OCI-LY1 (cell line): ENCODE measurements around the gene ANKRD40CL.

Source experiments
- H2AFZ ChIP-seq: fragments of 200-600 bp; sonication (generic), shearing (Covaris generic); 2 replicates; pipeline ENCODE4 v1.6.0; 2014; ENCODE audit warnings: antibody characterized with exemption, mild to moderate bottlenecking, low read length
- H3F3A ChIP-seq: fragments of 200-600 bp; sonication (generic), shearing (Covaris generic); 2 replicates; pipeline ENCODE4 v1.6.0; 2014; ENCODE audit warnings: mild to moderate bottlenecking, antibody characterized with exemption, low read length, moderate library complexity; ENCODE audit not compliant: insufficient read depth
- H3K27ac ChIP-seq: fragments of 200-600 bp; sonication (generic); 2 replicates; pipeline ENCODE4 v1.5.1; 2014; ENCODE audit warnings: low read length, mixed run types, mild to moderate bottlenecking, low read depth; ENCODE audit not compliant: poor library complexity, severe bottlenecking
- H3K27me3 ChIP-seq: fragments of 200-600 bp; sonication (generic); 2 replicates; pipeline ENCODE4 v1.6.0; 2014; ENCODE audit warnings: antibody characterized with exemption, mild to moderate bottlenecking, low read length, moderate library complexity; ENCODE audit not compliant: insufficient read depth
- H3K36me3 ChIP-seq: fragments of 200-600 bp; sonication (generic); 2 replicates; pipeline ENCODE4 v1.6.1; 2014; ENCODE audit warnings: mild to moderate bottlenecking, antibody characterized with exemption, low read length, moderate library complexity, mixed read lengths; ENCODE audit not compliant: insufficient read depth
- H3K4me1 ChIP-seq: fragments of 200-600 bp; sonication (generic); 2 replicates; pipeline ENCODE4 v1.5.1; 2014; ENCODE audit warnings: mild to moderate bottlenecking, low read length, moderate library complexity; ENCODE audit not compliant: insufficient read depth, severe bottlenecking
- H3K4me2 ChIP-seq: fragments of 200-600 bp; sonication (generic), shearing (Covaris generic); 2 replicates; pipeline ENCODE4 v1.6.1; 2014; ENCODE audit warnings: low read length
- H3K4me3 ChIP-seq: fragments of 200-600 bp; sonication (generic); 2 replicates; pipeline ENCODE4 v1.5.1; 2014; ENCODE audit warnings: low read length, low read depth, mild to moderate bottlenecking, mixed read lengths; ENCODE audit not compliant: poor library complexity, severe bottlenecking
- H3K79me2 ChIP-seq: fragments of 200-600 bp; shearing (Covaris generic); 2 replicates; pipeline ENCODE4 v1.6.1; 2016; ENCODE audit warnings: mixed run types, low read length, mixed read lengths; ENCODE audit not compliant: insufficient read depth
- H3K9ac ChIP-seq: fragments of 200-600 bp; sonication (generic), shearing (Covaris generic); 2 replicates; pipeline ENCODE4 v1.6.1; 2014; ENCODE audit warnings: mild to moderate bottlenecking, low read length, mixed read lengths
- H3K9me2 ChIP-seq: fragments of 200-600 bp; sonication (generic), shearing (Covaris generic); 2 replicates; pipeline ENCODE4 v1.6.1; 2014; ENCODE audit warnings: low read depth, mild to moderate bottlenecking, low read length, mixed read lengths
- H3K9me3 ChIP-seq: fragments of 200-600 bp; shearing (Covaris generic); 2 replicates; pipeline ENCODE4 v1.6.1; 2014; ENCODE audit warnings: low read length, mixed read lengths
- H4K20me1 ChIP-seq: fragments of 200-600 bp; sonication (generic), shearing (Covaris generic); 2 replicates; pipeline ENCODE4 v1.6.0; 2016; ENCODE audit warnings: mild to moderate bottlenecking, low read length; ENCODE audit not compliant: insufficient read depth
- CTCF ChIP-seq: fragments of 200-600 bp; sonication (generic), shearing (Covaris generic); IDR thresholded peaks from 2 replicates; pipeline ENCODE4 v1.5.1; 2017; ENCODE audit warnings: mild to moderate bottlenecking, antibody characterized with exemption, low read length, moderate library complexity, mixed read lengths
- EZH2 ChIP-seq: fragments of 200-600 bp; sonication (generic), shearing (Covaris generic); IDR thresholded peaks from 2 replicates; pipeline ENCODE4 v1.8.0; 2017; ENCODE audit warnings: borderline replicate concordance, mixed run types, mild to moderate bottlenecking, antibody characterized with exemption, low read length, moderate library complexity, mixed read lengths

ANKRD40CL gene

GRCh38 chr17:50802609-50803571, 35.6 kb upstream of the ANKRD40CL start:
- no peak for TF ChIP-seq EZH2
- no peak for TF ChIP-seq CTCF
- Histone ChIP-seq H4K20me1 (no peaks in the 10 kb centered on the region), H3K27ac (no peak overlapping the region), H2AFZ (no peak overlapping the region), H3K9ac (no peak overlapping the region), H3F3A (no peaks in the 10 kb centered on the region), H3K27me3 (peaks cover 4% of the 10 kb centered on the region; the same call in 1 of the 2 replicates), H3K9me3 (no peaks in the 10 kb centered on the region), H3K79me2 (no peaks in the 10 kb centered on the region), H3K4me3 (no peak overlapping the region), H3K4me1 (no peaks in the 10 kb centered on the region), H3K4me2 (no peak overlapping the region), H3K36me3 (no peaks in the 10 kb centered on the region), H3K9me2 (no peaks in the 10 kb centered on the region)

GRCh38 chr17:50800196-50800700, 32.9 kb upstream of the ANKRD40CL start:
- TF ChIP-seq CTCF (no peak), EZH2 (no peak)
- H3K4me3 ChIP-seq: no peak overlapping the region
- no peaks in the 10 kb centered on the region for H3K4me1 ChIP-seq
- no peak overlapping the region for H2AFZ ChIP-seq
- no peaks in the 10 kb centered on the region for H3K79me2 ChIP-seq
- H3K27me3 ChIP-seq: peaks cover 4% of the 10 kb centered on the region; the same call in 1 of the 2 replicates
- no peaks in the 10 kb centered on the region for H3K9me3 ChIP-seq
- no peaks in the 10 kb centered on the region for H3F3A ChIP-seq
- H3K27ac ChIP-seq: no peak overlapping the region
- no peaks in the 10 kb centered on the region for H3K36me3 ChIP-seq
- H3K9ac ChIP-seq: no peak overlapping the region
- no peak overlapping the region for H3K4me2 ChIP-seq
- H4K20me1 ChIP-seq: no peaks in the 10 kb centered on the region
- H3K9me2 ChIP-seq: no peaks in the 10 kb centered on the region

GRCh38 chr17:50799582-50799981, 32.3 kb upstream of the ANKRD40CL start:
- Histone ChIP-seq H3K79me2 (no peaks in the 10 kb centered on the region), H3K27me3 (peaks cover 4% of the 10 kb centered on the region; the same call in 1 of the 2 replicates), H4K20me1 (no peaks in the 10 kb centered on the region), H3K9me3 (no peaks in the 10 kb centered on the region), H3K9ac (no peak overlapping the region), H3K9me2 (no peaks in the 10 kb centered on the region), H3F3A (no peaks in the 10 kb centered on the region), H3K27ac (no peak overlapping the region), H3K4me2 (no peak overlapping the region), H3K4me1 (no peaks in the 10 kb centered on the region), H2AFZ (no peak overlapping the region), H3K36me3 (no peaks in the 10 kb centered on the region), H3K4me3 (no peak overlapping the region)
- no peak for TF ChIP-seq EZH2
- TF ChIP-seq CTCF: no peak
